ENCODE results near the gene REPS2.

GRCh38 chrX:16910376-16910775, 36.1 kb upstream of the REPS2 start:
- TF ChIP-seq CTCF (IDR thresholded peaks at IDR 0.05) (no peak), EZH2 (IDR thresholded peaks at IDR 0.05) (no peak), EZH2phosphoT487 (IDR thresholded peaks at IDR 0.05) (no peak)
